ENCODE data around the gene EPSTI1.

DNA sequence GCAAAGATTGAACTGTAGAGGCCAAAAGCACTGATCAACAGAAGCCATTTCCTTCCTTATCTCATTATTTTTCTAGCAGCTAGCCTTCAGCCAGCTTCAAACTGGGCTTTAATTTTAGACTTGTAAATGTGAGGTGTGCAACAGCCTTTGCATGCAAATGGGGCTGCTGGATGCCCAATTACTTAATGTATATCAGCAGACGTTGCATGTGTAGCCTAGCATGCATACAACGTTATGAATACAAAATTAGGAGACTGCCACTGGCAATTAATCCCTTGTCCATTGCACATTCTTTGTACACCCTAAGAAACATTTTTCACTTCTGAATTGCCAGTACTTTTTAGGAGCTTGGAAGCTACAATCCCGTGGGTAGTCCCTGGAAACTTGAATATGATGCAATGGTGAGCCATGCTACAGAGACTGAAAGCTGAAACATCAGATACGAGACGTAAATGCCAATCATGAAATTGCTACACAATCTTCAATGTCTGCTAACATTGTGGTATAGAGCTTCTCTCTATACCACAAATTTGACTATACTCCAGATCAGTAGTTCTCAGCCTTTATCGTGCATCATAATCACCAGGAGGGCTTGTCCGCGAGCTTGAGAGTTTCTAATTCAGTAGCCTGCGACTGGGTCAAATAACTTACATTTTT is 20.2 kb downstream of the EPSTI1 start:
- TF ChIP-seq POLR2A (IDR thresholded peaks at IDR 0.05): no peak
- TF ChIP-seq, protein P1, sequence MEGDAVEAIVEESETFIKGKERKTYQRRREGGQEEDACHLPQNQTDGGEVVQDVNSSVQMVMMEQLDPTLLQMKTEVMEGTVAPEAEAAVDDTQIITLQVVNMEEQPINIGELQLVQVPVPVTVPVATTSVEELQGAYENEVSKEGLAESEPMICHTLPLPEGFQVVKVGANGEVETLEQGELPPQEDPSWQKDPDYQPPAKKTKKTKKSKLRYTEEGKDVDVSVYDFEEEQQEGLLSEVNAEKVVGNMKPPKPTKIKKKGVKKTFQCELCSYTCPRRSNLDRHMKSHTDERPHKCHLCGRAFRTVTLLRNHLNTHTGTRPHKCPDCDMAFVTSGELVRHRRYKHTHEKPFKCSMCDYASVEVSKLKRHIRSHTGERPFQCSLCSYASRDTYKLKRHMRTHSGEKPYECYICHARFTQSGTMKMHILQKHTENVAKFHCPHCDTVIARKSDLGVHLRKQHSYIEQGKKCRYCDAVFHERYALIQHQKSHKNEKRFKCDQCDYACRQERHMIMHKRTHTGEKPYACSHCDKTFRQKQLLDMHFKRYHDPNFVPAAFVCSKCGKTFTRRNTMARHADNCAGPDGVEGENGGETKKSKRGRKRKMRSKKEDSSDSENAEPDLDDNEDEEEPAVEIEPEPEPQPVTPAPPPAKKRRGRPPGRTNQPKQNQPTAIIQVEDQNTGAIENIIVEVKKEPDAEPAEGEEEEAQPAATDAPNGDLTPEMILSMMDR (IDR thresholded peaks at IDR 0.05): no peak

Data from right lobe of liver (tissue), 4 donors.